GM19397 (cell line): ENCODE measurements around the gene RSU1.
"Not testable (repeated sequence)": the region's sequence is repeated elsewhere in the genome, so short reads cannot be mapped to it uniquely, and the experiment has no call there.

Experiments used
- ATAC-seq: cut with Tn5 transposase; IDR thresholded peaks from one replicate; pipeline ENCODE4 v1.9.1; 2021; ENCODE audit warnings: mild to moderate bottlenecking, moderate library complexity; ENCODE audit not compliant: unreplicated experiment

Gene RSU1

DNA sequence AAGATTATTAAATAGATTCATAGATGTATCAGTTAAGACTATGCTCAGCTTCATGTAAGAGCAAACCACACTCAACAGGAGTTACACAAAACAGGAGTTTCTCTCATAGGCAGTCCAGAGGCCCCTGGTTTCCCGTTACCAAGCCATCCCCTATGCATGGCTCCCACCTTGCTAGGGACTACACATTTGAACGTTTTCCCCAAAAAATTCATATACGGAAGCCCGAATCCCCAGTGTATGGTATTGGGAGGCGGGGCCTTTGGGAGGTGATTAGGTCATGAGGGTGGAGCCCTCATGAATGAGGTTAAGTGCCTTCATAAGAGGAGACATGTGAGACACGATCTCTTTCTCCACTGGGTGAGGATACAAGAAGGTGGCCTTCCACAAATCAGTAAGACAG lies 29.1 kb downstream of the RSU1 start:
- ATAC-seq, result peak; percentile 35

DNA sequence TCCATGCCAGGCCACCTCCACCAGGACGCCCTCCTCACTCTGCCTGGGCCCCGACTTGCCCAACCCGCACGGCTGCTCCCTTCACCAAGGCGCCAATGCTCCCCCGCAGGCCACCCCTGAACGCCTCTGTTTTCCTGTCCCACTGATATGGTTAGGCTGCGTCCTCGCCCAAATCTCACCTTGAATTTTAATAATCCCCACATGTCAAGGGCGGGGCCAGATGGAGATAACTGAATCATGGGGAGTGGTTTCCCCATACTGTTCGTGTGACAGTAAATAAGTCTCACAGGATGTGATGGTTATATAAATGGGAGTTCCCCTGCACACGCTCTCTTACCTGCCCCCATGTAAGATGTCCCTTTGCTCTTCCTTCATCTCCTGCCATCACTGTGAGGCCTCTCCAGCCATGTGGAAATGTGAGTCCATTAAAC lies 29.8 kb downstream of the RSU1 start:
- ATAC-seq, result peak; percentile 66

DNA sequence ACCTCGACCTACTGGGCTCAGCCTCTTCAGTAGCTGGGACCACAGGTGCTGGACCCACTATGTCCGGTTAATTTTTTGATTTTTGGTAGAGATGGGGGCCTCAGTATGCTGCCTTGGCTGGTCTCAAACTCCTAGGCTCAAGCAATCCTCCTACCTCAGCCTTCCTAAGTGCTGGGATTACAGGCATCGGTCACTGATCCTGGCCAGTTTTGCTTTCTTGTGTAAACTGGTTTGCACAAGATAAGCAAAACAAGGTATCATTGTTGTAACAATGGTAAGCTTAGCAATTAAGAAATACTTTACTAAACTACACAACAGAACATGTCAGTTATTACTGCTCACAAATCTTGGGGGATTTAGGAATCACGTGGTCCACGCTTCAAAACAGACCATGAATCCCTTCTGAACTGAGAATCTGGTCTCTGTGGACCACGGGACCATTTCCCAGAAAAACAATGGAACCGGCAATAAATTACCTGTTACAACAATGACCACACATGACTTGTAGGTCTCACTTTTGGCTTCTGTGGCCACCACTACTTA lies 36.8 kb downstream of the RSU1 start:
- ATAC-seq, result no peak

DNA sequence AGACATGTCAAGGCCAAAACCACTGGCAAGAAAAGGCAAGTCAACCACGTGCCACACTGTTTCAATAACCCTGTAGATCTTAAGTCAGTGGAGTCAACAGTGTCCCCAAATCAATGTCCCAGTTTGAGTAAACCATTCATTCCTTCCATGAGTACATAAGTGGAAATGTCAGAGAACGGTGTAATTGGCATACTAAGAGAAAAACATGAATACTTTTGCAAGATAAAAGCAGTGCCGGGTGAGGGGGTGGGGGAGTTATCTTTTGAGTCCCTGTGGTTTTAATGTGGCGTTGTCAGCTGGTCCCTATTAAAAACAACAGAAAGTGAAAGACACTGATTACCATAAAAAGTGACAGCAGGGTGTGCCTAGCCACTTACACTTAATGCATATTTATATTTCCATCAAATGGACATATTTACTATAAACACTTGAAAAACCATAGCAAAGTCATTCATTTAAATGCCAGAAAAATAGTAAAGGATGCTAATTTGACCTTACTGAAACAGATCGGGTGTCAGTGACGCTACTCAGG lies 37.8 kb downstream of the RSU1 start:
- ATAC-seq, result no peak

DNA sequence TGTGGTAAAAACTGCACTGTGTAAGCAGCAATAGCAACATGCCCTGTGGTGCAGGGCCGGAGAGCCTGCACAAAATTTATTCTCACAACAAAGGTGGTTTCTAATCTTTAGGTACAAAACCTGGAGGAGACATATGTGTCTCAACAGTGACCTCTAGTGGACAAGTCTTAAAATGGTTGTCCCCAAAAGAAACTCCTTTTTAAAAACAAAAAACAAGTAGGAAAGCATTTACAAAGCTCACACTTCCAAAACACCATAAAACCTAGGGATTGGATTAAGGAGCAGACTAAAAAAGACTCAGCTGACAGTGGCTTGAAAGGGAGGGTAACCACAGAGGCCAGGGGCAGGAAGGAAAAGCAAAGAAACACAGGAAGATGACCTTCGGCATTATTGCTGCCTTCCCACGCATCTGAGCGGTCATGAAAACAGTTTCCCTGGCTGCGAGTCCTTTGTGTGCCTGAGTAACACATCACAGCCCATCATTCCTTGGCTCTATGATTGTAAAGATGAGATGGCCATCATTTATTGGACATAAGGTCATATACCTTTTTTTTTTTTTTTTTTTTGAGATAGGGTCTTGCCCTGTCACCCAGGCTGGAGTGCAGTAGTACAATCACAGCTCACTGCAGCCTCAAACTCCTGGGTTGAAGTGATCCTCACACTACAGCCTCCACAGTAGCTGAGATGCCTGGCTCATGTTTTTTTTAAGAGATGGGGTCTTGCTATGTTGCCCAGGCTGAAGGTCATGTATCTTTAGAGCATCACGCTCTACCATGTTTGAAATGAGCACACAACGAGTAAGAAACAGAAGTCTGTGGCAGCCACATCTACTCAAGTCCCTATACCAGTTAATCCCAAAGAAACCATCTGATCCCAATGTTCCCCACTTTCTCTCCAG lies 39.5 kb downstream of the RSU1 start:
- ATAC-seq, result no peak

DNA sequence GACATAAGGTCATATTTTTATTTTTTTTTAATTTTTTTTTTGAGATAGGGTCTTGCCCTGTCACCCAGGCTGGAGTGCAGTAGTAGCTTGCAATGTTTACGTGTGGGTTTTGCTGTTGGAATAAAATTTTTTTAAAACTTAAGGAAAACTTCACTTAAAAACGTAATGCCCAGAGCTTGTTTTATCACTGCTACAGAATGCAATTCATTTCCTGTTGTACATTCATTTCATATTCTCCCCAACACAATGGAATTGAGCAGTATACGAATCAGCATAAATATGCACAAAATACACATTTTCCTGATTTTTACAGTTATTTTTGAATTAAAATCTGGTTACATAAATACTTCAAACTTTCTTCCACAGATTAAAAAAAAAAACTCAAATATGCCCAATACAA lies 40.3 kb downstream of the RSU1 start:
- ATAC-seq, result no peak

DNA sequence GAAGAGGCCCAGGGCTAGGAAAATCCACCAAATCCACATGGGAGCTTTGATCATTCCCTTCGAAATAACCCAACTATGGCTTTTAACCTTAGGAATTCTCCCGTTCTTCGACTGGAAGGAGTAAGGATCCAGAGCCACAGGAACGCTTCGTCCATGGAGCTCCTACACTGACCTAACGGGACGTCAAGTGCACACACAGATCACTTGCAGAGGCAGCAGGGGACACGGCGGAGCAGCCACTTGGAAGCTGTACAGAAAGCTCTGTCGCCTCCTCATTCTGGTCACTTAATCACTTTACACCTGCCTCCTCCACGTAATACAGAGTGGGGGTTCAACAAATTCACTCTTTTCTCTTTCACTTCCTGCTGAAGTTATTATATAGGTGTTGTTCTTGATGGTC lies 43.9 kb downstream of the RSU1 start:
- no peak for ATAC-seq

DNA sequence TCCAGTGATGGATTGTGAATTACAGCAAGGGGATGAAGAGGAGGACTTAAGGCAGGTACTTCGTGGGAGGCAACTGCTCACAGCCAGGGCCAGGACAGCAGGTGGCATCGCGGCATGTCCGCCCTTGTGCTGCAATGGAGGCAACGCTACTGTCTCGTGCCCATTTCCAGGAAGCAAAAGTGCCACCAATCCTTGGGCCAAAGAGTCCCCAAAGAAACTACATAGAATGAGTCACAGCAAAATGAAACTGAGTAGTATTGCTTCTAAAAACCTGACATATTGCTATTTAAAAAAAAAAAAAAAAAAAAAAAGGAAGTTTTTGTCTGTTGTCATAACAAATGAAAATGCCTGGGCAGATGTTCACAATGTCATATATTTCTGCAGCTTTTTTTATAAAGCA lies 46.6 kb downstream of the RSU1 start:
- no peak for ATAC-seq

DNA sequence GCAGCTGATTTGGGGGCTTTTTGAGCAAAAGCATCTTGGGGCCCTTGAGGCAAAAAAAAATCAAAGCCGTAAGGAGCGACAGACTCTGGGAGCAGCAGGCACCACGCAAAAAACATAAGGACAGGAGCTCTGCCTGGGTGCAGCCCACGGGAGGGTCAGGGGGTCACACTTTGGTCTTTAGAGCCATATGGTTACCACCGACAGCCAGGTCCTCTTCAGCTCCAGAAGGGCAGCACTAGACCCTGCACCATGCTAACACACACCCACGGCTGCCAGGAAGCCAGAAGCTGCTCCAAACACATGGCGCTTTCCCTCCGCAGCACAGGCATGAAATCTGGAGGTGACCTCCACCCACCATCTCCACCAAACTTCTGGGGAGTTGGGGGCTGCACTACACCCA lies 47.1 kb downstream of the RSU1 start:
- ATAC-seq, result no peak

DNA sequence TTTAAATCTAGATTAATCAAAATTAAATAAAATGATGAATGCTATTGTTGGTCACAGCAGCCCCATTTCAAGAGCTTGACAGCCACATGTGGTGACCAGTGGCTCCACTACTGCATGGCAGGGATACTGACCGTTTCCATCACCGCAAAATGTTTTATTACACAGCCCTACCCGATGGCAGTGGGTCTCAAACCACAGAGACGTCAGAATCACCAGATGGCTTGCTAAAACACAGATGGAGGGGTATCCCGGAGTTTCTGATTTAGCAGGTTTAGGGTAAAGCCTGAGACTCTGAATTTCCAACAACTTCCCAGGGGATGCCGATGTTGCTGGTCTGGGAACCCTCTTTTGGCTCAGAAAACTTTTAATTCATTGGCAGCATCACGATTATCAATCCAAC lies 47.9 kb downstream of the RSU1 start:
- no peak for ATAC-seq

DNA sequence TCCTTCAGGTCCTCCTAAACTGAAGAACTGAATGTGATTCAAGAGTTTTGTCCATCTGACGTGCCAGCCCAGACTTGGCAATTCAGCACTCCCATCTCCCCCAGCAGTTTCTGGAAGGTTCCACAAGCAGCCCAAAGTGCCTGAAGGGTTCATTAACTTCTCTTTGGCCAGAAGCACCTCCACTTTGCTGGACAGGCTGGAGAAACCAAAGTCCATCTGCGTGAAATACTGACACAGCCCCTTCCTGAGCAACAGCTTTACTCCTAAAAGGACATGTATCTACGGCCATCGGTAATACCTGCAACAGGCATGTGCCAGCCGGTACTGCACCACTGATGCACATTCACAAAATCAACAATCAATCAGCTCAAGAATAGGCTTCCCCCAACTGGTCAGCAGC lies 48.5 kb downstream of the RSU1 start:
- ATAC-seq, result no peak

DNA sequence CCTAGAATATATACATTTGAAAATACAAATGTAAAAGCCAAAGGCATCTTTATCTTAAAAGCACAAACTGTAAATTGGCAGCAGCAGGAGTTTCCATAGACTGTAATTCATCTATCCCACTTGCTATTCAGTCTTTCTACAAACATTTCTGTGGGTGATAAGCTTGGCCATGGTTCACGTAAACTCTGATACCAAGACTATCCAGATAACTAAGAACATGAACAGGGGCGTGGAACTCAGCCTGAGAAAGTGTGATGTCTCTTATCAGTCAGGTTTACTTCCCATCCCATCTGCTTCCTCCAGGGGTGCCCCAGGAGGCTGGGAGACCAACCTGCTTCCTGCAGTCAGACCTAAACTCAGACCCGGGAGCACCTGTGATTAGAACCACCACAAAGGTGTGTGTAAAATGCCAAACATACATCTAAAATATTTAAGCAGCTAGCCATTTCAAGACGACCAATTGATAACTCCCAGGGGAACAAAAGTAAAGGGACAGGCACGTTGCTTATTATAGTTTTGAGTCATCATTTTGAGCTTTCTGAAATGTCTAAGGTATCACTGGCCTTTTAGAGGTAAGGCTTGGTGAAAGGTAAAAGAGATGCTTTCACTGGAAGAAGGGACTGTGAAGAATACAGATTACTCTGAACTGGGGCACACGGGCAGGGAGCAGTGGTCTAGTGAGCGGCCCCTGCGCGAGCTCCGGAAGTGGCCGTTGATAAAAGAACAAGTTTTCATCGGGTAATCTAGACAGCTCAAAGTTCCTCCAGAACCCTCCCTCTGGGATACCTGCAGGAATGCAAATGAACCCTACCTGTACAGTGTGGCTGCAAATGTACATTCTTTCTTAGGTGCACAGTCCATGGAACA lies 51.5 kb downstream of the RSU1 start:
- peak; percentile 56 for ATAC-seq

DNA sequence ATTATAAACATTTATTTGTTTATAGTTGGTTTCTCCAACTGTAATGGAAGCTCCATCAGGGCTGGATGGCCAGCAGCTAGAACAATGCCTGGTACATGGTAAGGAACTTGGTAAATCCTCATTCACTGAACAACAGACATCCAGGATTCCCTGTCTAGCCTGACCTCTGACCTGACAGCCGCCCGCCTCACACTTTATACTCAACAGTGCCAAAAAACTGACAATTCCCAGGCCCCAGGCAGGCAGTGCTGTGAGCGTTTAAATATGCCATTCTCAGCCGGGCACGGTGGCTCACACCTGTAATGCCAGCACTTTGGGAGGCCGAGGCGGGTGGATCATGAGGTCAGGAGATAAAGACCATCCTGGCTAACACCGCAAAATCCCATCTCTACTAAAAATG lies 55.9 kb downstream of the RSU1 start:
- ATAC-seq, result no peak

DNA sequence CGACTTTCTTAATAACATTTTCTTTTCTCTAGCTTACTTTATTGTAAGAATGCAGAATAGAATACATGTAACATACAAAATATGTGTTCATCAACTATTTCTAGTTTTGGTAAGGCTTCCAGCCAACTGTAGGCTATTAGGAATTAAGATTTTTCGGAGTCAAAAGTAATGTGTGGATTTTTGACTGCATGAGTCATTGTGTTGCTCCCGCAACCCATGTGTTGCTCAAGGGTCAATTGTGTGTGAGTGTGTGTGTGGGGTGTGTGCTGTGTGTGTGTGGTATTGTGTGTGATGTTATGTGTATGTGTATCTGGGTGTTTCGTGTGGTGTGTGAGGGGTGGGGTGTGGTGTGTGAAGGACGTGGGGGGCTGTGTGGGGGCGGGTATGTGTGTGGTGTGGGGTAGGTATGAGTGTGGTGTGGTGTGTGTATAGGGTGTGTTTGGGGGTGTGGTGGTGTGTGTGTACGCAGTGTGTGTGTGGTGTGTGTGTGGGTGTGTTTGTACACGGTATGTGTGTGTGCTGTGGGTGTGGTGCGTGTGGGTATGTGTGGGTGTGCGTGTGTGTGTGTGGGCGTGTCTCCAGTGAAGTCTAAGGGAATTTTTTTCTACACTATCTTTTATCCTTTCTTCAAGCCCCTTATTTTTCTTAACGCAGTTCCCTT lies 60.5 kb downstream of the RSU1 start:
- ATAC-seq, result no peak

DNA sequence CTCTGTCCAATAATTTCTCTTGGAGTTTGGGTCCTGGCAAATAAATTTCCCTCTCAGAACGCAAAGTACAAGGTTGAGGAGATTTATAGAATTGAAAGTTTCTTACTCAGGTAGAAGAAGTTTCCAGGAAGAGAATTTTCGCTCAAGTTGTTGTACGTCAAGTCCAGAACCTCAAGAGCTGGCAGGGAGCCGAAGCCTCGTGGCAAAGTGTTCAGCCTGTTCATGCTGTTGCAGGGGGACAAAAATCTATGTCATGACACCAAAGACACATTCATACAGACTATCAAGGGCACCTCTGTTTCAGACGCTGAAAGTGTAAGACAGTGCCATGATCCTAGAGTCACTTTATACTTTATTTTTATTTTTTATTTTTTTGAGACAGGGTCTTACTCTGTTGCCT lies 62.5 kb downstream of the RSU1 start:
- no peak for ATAC-seq

DNA sequence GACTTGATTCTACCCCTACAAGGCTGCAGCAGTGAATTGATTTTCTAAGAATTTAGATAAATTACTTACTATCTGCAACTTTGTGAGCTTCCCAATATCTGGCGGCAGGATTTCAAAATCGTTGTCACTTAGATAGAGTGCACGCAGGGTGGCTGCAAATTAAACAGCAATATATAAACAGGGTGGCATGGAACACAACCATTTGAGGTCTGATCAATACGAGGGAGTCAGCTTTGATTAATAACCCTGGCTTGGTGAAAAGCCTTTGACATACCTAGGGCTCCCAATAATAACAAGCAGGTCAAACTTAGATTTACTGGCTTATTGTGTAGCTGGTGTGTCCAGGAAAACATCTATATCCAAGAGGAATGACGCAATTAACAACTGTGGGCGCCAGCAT lies 64.4 kb downstream of the RSU1 start:
- ATAC-seq, result not testable (repeated sequence)

DNA sequence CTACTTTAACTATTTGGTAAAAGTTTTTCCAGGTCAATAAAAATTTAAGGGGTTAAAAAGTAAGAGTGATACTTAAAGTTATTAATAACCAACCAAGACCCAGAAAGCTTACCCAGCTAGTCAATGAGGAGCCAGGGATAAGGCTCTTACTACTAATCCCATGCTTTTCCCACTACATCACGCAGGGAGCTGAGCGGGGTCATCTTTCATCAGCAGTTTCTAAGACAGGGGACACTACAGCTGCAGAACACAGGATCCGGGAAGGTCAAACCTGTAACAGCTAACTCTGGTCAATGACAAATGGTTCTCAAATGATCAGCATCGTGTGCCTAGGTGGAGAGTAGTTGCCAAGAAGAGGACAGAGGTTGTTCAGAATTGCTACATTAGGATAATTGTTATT lies 65.1 kb downstream of the RSU1 start:
- ATAC-seq, result no peak

DNA sequence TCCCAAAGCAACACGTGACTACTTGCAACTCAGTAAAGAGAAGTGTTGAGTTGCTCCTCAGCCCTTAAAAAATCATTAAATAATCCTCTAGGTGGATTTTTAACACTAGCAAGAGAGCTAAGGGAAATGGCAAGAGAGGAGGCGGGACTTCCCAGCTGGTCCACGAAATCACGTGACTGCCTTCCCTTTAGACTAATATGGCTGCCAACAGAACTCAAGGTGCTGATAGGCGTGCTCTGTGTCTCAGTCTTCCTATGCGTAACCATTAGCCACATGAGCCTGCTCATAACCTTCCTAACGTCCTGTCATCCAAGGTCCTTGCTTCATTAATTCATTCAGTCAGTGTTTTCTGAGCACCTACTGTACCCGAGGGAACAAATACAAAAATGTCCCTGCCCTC lies 66.0 kb downstream of the RSU1 start:
- ATAC-seq, result no peak

DNA sequence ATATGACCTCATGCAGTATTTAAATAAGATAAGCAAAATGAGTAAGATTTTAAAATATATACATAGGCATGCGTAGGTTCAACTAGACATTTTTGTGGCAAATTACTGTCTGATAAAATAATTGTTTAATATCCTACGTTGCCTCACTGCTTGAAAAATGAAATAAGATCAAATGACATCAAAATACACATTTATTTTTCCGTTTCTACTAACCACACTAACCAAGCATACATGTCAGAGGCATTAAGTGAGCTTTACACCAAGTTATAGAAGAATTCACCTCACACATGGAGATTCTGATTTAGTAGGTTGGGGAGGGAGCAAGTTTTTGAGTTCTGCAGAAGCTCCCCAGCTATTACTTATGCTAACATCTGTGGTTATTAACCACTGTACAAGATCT lies 66.8 kb downstream of the RSU1 start:
- ATAC-seq, result no peak

DNA sequence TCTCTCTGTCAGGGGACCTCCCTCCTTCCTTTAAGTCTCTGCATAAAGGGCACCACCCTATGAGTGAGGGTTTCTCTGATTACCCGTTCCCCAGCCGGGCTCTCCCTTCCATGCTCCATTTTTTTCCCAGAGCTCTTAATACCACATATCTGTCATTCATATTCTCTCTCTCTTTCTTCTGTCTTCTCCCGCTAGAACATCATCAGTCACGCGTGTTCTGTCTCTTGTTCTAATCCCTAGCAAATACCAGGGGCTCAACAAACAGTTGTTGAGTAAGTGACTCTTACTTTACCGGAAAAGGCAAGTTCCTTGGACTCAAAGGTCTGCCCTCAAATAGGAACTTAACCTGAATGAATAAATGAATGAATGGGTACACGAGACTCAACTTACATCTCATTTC lies 68.5 kb downstream of the RSU1 start:
- no peak for ATAC-seq

DNA sequence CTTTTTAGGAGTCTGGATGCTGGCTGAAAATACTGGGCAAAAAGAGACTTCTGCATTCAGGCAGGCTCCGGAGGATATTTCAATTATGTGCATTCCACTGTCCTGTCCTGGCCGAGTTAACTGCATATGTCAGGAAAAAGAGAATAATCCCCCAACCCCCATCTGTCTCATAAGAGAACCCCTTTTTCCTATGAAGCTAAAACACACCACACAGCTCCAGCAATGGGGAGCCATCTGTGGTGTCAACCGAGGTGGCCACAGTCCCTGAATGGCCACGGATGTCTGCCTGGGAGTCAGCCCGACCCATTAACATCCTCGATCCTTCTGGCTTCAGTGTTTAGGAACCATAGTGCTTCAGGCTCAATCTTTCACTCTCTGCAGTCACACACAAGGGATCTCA lies 70.4 kb downstream of the RSU1 start:
- ATAC-seq, result no peak
